Neural progenitor cell (in vitro differentiated cells): Measurements from ENCODE around the gene TAS2R41.

ENCODE experiments used
- CTCF ChIP-seq: fragments of 200-600 bp; sonication (generic); IDR thresholded peaks from 2 replicates; pipeline ENCODE4 v1.5.1; 2017; ENCODE audit warnings: antibody characterized with exemption, mild to moderate bottlenecking
- EZH2 ChIP-seq: fragments of 200-600 bp; sonication (generic); IDR thresholded peaks from 2 replicates; pipeline ENCODE4 v1.6.1; 2017; ENCODE audit warnings: antibody characterized with exemption, mild to moderate bottlenecking, moderate library complexity
- EZH2phosphoT487 ChIP-seq: fragments of 200-600 bp; sonication (generic); IDR thresholded peaks from 2 replicates; pipeline ENCODE4 v1.6.1; 2017; ENCODE audit warnings: antibody characterized with exemption

GRCh38 chr7:143444063-143444782, 33.5 kb upstream of the TAS2R41 start:
- no peak for TF ChIP-seq CTCF
- no peak for TF ChIP-seq EZH2
- TF ChIP-seq EZH2phosphoT487: no peak
